Measurements from ENCODE around the gene SPOCD1. TPM values are rescaled to one million over a fixed set of nuclear protein-coding genes. Genes with fewer than 3 reads are reported as not detected.
A peak's percentile ranks its signal among the peaks of the same experiment; 100 is the strongest.

The SPOCD1 gene
- polyA plus RNA-seq, 2 of the 4 experiments (the other 2 are of a cell fraction) = 0.98 to 4.8 TPM

DNA sequence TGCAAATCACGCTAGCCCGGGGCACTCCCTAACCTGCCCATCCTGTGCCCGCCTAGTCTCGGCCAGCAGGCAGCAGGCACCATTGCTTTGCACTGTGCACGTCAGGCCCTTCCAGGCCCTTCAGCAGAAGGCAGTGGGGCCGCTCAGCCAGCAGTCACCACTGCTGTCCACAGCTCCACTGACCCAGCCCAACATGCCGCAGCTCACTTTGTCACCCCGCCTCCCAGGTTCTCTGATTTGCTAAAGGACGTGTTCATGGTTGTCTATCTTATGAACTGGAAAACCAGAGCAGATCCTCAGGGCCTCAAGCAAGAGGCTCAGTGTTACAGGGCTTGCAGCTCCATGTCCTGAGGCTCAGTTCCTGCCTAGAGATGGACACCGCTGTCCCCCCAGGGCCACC, 14.2 kb upstream of the SPOCD1 start:
- no peak for FAIRE-seq
- WGBS (ENCODE audit: missing lambda C conversion rate) = 76% methylated on average over 7 of the region's 10 CpGs
- ATAC-seq = peak in 1 of 2 experiments; percentile 42; a peak in 4 of 6 replicates
- DNase-seq (ENCODE audit: low read depth in 1 of 2, low spot score in 1 of 2) = no peak
- Histone ChIP-seq H3K4me2 (no peak overlapping the region), H3K4me1 (no peaks in the 10 kb centered on the region), H3K27ac (no peak overlapping the region), H3K9me3 (no peaks in the 10 kb centered on the region), H3K4me3 (no peak overlapping the region)
- CTCF ChIA-PET = no interaction called here
- POLR2A ChIA-PET = no interaction called here
- TF ChIP-seq USF2 (IDR thresholded peaks at IDR 0.05) (no peak), ESRRA (IDR thresholded peaks at IDR 0.05; ENCODE audit: borderline replicate concordance, low read length) (no peak), ZNF302 (CRISPR knock-in tag; IDR thresholded peaks at IDR 0.05) (no peak), BHLHE40 (IDR thresholded peaks at IDR 0.05; ENCODE audit: low read depth, low read length) (no peak), FOSB (CRISPR knock-in tag; IDR thresholded peaks at IDR 0.05) (no peak), RCOR1 (IDR thresholded peaks at IDR 0.05; ENCODE audit: low read depth, low read length) (no peak), SMC3 (IDR thresholded peaks at IDR 0.05) (no peak), FOXS1 (CRISPR knock-in tag; IDR thresholded peaks at IDR 0.05) (no peak), RARB (CRISPR knock-in tag; IDR thresholded peaks at IDR 0.05) (no peak), RNF2 (IDR thresholded peaks at IDR 0.05; ENCODE audit: borderline replicate concordance, low read depth) (no peak), E2F6 (IDR thresholded peaks at IDR 0.05; ENCODE audit: borderline replicate concordance, low read depth) (no peak), HOXA7 (CRISPR knock-in tag; IDR thresholded peaks at IDR 0.05) (no peak)

GRCh38 chr1:31828926-31829690, 13.3 kb upstream of the SPOCD1 start:
- no peak for FAIRE-seq
- no peaks in the 10 kb centered on the region for H3K9me3 ChIP-seq
- H3K27ac ChIP-seq = no peak overlapping the region
- ChIA-PET POLR2A (no interaction called here), CTCF (no interaction called here)
- TF ChIP-seq FOXS1 (CRISPR knock-in tag; IDR thresholded peaks at IDR 0.05) = no peak
- no peak for DNase-seq (ENCODE audit: low read depth in 1 of 2, low spot score in 1 of 2)
- H3K4me1 ChIP-seq = no peaks in the 10 kb centered on the region
- WGBS (ENCODE audit: missing lambda C conversion rate) = 77% methylated on average over 13 of the region's 15 CpGs
- H3K4me3 ChIP-seq = no peak overlapping the region
- no peak overlapping the region for H3K4me2 ChIP-seq
- ATAC-seq = no peak

GRCh38 chr1:31828341-31828740, 12.5 kb upstream of the SPOCD1 start:
- TF ChIP-seq RARB (CRISPR knock-in tag; IDR thresholded peaks at IDR 0.05) = no peak
- TF ChIP-seq CHD2 (IDR thresholded peaks at IDR 0.05; ENCODE audit: low read length, partially characterized antibody) = no peak
- TF ChIP-seq MYC (IDR thresholded peaks at IDR 0.05; ENCODE audit: borderline replicate concordance, low read length) = no peak
- TF ChIP-seq, protein P1, sequence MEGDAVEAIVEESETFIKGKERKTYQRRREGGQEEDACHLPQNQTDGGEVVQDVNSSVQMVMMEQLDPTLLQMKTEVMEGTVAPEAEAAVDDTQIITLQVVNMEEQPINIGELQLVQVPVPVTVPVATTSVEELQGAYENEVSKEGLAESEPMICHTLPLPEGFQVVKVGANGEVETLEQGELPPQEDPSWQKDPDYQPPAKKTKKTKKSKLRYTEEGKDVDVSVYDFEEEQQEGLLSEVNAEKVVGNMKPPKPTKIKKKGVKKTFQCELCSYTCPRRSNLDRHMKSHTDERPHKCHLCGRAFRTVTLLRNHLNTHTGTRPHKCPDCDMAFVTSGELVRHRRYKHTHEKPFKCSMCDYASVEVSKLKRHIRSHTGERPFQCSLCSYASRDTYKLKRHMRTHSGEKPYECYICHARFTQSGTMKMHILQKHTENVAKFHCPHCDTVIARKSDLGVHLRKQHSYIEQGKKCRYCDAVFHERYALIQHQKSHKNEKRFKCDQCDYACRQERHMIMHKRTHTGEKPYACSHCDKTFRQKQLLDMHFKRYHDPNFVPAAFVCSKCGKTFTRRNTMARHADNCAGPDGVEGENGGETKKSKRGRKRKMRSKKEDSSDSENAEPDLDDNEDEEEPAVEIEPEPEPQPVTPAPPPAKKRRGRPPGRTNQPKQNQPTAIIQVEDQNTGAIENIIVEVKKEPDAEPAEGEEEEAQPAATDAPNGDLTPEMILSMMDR (IDR thresholded peaks at IDR 0.05) = no peak
- TF ChIP-seq JUNB (IDR thresholded peaks at IDR 0.05) = no peak
- TF ChIP-seq, protein P2, sequence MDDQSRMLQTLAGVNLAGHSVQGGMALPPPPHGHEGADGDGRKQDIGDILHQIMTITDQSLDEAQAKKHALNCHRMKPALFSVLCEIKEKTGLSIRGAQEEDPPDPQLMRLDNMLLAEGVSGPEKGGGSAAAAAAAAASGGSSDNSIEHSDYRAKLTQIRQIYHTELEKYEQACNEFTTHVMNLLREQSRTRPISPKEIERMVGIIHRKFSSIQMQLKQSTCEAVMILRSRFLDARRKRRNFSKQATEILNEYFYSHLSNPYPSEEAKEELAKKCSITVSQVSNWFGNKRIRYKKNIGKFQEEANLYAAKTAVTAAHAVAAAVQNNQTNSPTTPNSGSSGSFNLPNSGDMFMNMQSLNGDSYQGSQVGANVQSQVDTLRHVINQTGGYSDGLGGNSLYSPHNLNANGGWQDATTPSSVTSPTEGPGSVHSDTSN (IDR thresholded peaks at IDR 0.05) = no peak
- no peak for TF ChIP-seq RCOR1 (IDR thresholded peaks at IDR 0.05; ENCODE audit: low read depth, low read length)
- no peak for TF ChIP-seq NR3C1 (IDR thresholded peaks at IDR 0.05)
- TF ChIP-seq HEYL (CRISPR knock-in tag; IDR thresholded peaks at IDR 0.05) = no peak
- no peak for TF ChIP-seq GATA3 (IDR thresholded peaks at IDR 0.05; ENCODE audit: borderline replicate concordance)
- TF ChIP-seq ZFP36 (IDR thresholded peaks at IDR 0.05; ENCODE audit: borderline replicate concordance, partially characterized antibody) = no peak
- TF ChIP-seq NFE2L2 (conservative IDR thresholded peaks at IDR 0.05; ENCODE audit: low read length) = no peak
- TF ChIP-seq HDAC2 (IDR thresholded peaks at IDR 0.05) = no peak
- no peak for TF ChIP-seq CEBPB (IDR thresholded peaks at IDR 0.05)
- no peak for TF ChIP-seq RFX5 (IDR thresholded peaks at IDR 0.05)
- 64% methylated on average over 8 of the region's 8 CpGs for WGBS (ENCODE audit: missing lambda C conversion rate)
- Histone ChIP-seq H3K9me3 (no peaks in the 10 kb centered on the region), H3K4me2 (no peak overlapping the region), H3K4me3 (no peak overlapping the region), H3K4me1 (no peaks in the 10 kb centered on the region), H3K27ac (no peak overlapping the region)
- DNase-seq (ENCODE audit: low read depth in 1 of 2, low spot score in 1 of 2) (no peak), FAIRE-seq (no peak), ATAC-seq (no peak)
- POLR2A ChIA-PET = no interaction called here
- CTCF ChIA-PET = no interaction called here
